Liver (tissue), 9 donors: Measurements from ENCODE around the gene LMX1B. TPM values are rescaled to one million over a fixed set of nuclear protein-coding genes. Genes with fewer than 3 reads are reported as not detected.
A peak's percentile ranks its signal among the peaks of the same experiment; 100 is the strongest.

ENCODE experiments used
- DNase-seq: peaks from one replicate; pipeline ENCODE4 v3.0.0-alpha.2; 2017; ENCODE audit warnings: low spot score
- H3K27ac ChIP-seq, 2 donors: one replicate each; pipeline ENCODE4 v1.7.0; 2013; ENCODE audit warnings: inconsistent platforms in 2 of 2, low read length in 2 of 2, control low read depth in 1 of 2, low read depth in 1 of 2, mild to moderate bottlenecking in 1 of 2
- H3K27me3 ChIP-seq, 4 donors: one replicate each; pipeline versions ENCODE4 v1.6.1 to v1.7.0; 2013; ENCODE audit warnings: low read length in 3 of 4, inconsistent platforms in 1 of 4, mild to moderate bottlenecking in 1 of 4, moderate library complexity in 1 of 4; ENCODE audit not compliant: control insufficient read depth in 4 of 4, insufficient read depth in 4 of 4
- H3K36me3 ChIP-seq, 4 donors: one replicate each; pipeline versions ENCODE4 v1.6.1 to v1.7.0; 2013; ENCODE audit warnings: low read length in 3 of 4, mild to moderate bottlenecking in 3 of 4, low read depth in 1 of 4, moderate library complexity in 1 of 4; ENCODE audit not compliant: control insufficient read depth in 4 of 4, insufficient read depth in 3 of 4
- H3K4me1 ChIP-seq, 4 donors: one replicate each; pipeline versions ENCODE4 v1.6.1 to v1.7.0; 2013; ENCODE audit warnings: low read length in 3 of 4, mild to moderate bottlenecking in 3 of 4, moderate library complexity in 1 of 4; ENCODE audit not compliant: control insufficient read depth in 4 of 4, insufficient read depth in 4 of 4
- H3K4me3 ChIP-seq, 3 donors: one replicate each; pipeline versions ENCODE4 v1.6.1 to v1.7.0; 2013; ENCODE audit warnings: low read length in 3 of 3, control low read depth in 1 of 3, low read depth in 1 of 3, mild to moderate bottlenecking in 1 of 3
- H3K9ac ChIP-seq, 2 donors: one replicate each; pipeline ENCODE4 v1.7.0; 2013; ENCODE audit warnings: low read length in 2 of 2, mild to moderate bottlenecking in 2 of 2, moderate library complexity in 2 of 2, control low read depth in 1 of 2, low read depth in 1 of 2
- H3K9me3 ChIP-seq, 4 donors: one replicate each; pipeline versions ENCODE4 v1.6.1 to v1.7.0; 2013; ENCODE audit warnings: low read length in 3 of 4; ENCODE audit not compliant: control insufficient read depth in 4 of 4
- EGR1 ChIP-seq, 2 donors: IDR thresholded peaks; 2 replicates each; pipeline ENCODE4 v1.6.1; 2016 to 2018; ENCODE audit warnings: antibody characterized with exemption in 2 of 2, low read depth in 2 of 2
- FOXA1 ChIP-seq: IDR thresholded peaks from 2 replicates; pipeline ENCODE4 v1.6.1; 2016; ENCODE audit warnings: antibody characterized with exemption
- GABPA ChIP-seq, 2 donors: IDR thresholded peaks in 1 of 2; conservative IDR thresholded peaks in 1 of 2; 2 replicates each; pipeline ENCODE4 v1.6.1; 2016; ENCODE audit warnings: antibody characterized with exemption in 2 of 2, mild to moderate bottlenecking in 1 of 2, moderate library complexity in 1 of 2
- HNF4A ChIP-seq, 2 donors: conservative IDR thresholded peaks; 2 replicates each; pipeline ENCODE4 v1.6.1; 2016; ENCODE audit warnings: antibody characterized with exemption in 2 of 2, mild to moderate bottlenecking in 2 of 2
- HNF4G ChIP-seq: IDR thresholded peaks from 2 replicates; pipeline ENCODE4 v1.6.1; 2016; ENCODE audit warnings: antibody characterized with exemption
- JUND ChIP-seq, 2 donors: IDR thresholded peaks; 2 replicates each; pipeline ENCODE4 v1.6.1; 2016; ENCODE audit warnings: antibody characterized with exemption in 2 of 2
- NR2F2 ChIP-seq: IDR thresholded peaks from 2 replicates; pipeline ENCODE4 v1.6.1; 2016; ENCODE audit warnings: antibody characterized with exemption
- RAD21 ChIP-seq, 2 donors: IDR thresholded peaks; 2 replicates each; pipeline ENCODE4 v1.6.1; 2016; ENCODE audit warnings: antibody characterized with exemption in 2 of 2, mild to moderate bottlenecking in 2 of 2
- RXRA ChIP-seq, 2 donors: IDR thresholded peaks; 2 replicates each; pipeline ENCODE4 v1.6.1; 2017 to 2018; ENCODE audit warnings: antibody characterized with exemption in 2 of 2, mild to moderate bottlenecking in 1 of 2
- SP1 ChIP-seq: IDR thresholded peaks from 2 replicates; pipeline ENCODE4 v1.6.1; 2018; ENCODE audit warnings: antibody characterized with exemption, mild to moderate bottlenecking
- YY1 ChIP-seq: IDR thresholded peaks from 2 replicates; pipeline ENCODE4 v1.6.1; 2016; ENCODE audit warnings: antibody characterized with exemption, mild to moderate bottlenecking
- WGBS: extraction: QIAGEN DNeasy Blood & Tissue Kit; methylation state at CpG from one replicate; pipeline ENCODE4 v1.1.7; 2013; 5-methylcytosine and 5-hydroxymethylcytosine counted together
- polyA plus RNA-seq, 2 donors: library from polyadenylated mRNA; stranded (reverse) in 1 of 2; unstranded in 1 of 2; fragments of 200-250 nt in 1 of 2; fragments of >200 nt in 1 of 2; fragmentation: Nextera tagmentation in 1 of 2; extraction: Ambion mirVana in 1 of 2; gene quantifications; one replicate each; pipeline versions ENCODE4 v1.2.1 to v1.2.3, GENCODE V29; 2013 to 2015
- total RNA-seq, 2 donors: library from RNA; depleted of rRNA; stranded (reverse); fragments of >200 nt; gene quantifications; one replicate each; pipeline ENCODE4 v1.2.3, GENCODE V29; 2014
- TF ChIP-seq, protein P1 (sequence below): IDR thresholded peaks from 2 replicates; pipeline ENCODE4 v1.6.1; 2016; ENCODE audit warnings: antibody characterized with exemption
- TF ChIP-seq, protein P2 (sequence below): IDR thresholded peaks from 2 replicates; pipeline ENCODE4 v1.6.1; 2016; ENCODE audit warnings: antibody characterized with exemption, mild to moderate bottlenecking
- TF ChIP-seq, protein P3 (sequence below): fragments of 150-350 bp; IDR thresholded peaks from 2 replicates; pipeline ENCODE4 v1.5.1; 2017; ENCODE audit warnings: improper control_type of control experiment, low read depth, low read length; ENCODE audit not compliant: missing input control
- TF ChIP-seq, protein P4 (sequence below): IDR thresholded peaks from 2 replicates; pipeline ENCODE4 v1.6.1; 2016; ENCODE audit warnings: antibody characterized with exemption
- TF ChIP-seq, protein P5 (sequence below): IDR thresholded peaks from 2 replicates; pipeline ENCODE4 v1.6.1; 2016; ENCODE audit warnings: antibody characterized with exemption
- donor health status: healthy.
- donor health status: healthy.
- donor health status: healthy.
- donor health status: healthy.
- donor health status: healthy.

The LMX1B gene
- total and polyA plus RNA-seq, 4 donors: not detected

DNA sequence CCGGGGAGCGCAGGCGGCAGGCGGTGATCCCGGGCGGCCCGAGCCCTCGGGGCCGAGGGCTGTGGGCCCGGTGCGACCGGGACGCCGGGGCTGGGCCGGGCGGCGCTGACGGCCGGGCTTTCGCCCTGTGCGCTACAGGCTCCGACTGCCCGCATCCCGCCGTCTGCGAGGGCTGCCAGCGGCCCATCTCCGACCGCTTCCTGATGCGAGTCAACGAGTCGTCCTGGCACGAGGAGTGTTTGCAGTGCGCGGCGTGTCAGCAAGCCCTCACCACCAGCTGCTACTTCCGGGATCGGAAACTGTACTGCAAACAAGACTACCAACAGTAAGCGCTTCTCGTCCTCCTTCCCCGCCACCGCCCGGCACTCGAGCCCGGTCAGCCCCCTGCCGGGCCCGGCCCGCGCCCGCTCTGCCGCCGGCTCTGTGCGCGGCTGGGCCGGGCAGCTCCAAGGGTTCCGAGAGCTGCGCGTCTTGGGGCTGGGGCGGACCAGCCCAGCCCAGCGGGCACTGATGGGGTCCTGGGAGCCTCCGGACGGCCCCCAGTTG is 1.6 kb downstream of the LMX1B start:
- WGBS: 3% methylated on average over 62 of the region's 62 CpGs
- Histone ChIP-seq H3K27ac (no peak overlapping the region), H3K4me3 (peak overlapping the region in 1 of 3 donors; percentile 14), H3K9ac (no peak overlapping the region), H3K4me1 (peaks cover 8 to 56% (median 35%) of the 10 kb centered on the region in 4 donors), H3K36me3 (no peaks in the 10 kb centered on the region), H3K9me3 (no peaks in the 10 kb centered on the region), H3K27me3 (peaks cover 6 to 54% (median 20%) of the 10 kb centered on the region in 4 donors)
- DNase-seq: no peak
- no peak for TF ChIP-seq YY1
- TF ChIP-seq JUND (IDR thresholded peaks at IDR 0.05): no peak
- no peak for TF ChIP-seq GABPA (IDR thresholded peaks at IDR 0.05 in 1 of 2, conservative IDR thresholded peaks at IDR 0.05 in 1 of 2)
- TF ChIP-seq RXRA (IDR thresholded peaks at IDR 0.05): no peak
- TF ChIP-seq, protein P1, sequence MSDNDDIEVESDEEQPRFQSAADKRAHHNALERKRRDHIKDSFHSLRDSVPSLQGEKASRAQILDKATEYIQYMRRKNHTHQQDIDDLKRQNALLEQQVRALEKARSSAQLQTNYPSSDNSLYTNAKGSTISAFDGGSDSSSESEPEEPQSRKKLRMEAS: no peak
- TF ChIP-seq RAD21 (IDR thresholded peaks at IDR 0.05): no peak
- TF ChIP-seq, protein P2, sequence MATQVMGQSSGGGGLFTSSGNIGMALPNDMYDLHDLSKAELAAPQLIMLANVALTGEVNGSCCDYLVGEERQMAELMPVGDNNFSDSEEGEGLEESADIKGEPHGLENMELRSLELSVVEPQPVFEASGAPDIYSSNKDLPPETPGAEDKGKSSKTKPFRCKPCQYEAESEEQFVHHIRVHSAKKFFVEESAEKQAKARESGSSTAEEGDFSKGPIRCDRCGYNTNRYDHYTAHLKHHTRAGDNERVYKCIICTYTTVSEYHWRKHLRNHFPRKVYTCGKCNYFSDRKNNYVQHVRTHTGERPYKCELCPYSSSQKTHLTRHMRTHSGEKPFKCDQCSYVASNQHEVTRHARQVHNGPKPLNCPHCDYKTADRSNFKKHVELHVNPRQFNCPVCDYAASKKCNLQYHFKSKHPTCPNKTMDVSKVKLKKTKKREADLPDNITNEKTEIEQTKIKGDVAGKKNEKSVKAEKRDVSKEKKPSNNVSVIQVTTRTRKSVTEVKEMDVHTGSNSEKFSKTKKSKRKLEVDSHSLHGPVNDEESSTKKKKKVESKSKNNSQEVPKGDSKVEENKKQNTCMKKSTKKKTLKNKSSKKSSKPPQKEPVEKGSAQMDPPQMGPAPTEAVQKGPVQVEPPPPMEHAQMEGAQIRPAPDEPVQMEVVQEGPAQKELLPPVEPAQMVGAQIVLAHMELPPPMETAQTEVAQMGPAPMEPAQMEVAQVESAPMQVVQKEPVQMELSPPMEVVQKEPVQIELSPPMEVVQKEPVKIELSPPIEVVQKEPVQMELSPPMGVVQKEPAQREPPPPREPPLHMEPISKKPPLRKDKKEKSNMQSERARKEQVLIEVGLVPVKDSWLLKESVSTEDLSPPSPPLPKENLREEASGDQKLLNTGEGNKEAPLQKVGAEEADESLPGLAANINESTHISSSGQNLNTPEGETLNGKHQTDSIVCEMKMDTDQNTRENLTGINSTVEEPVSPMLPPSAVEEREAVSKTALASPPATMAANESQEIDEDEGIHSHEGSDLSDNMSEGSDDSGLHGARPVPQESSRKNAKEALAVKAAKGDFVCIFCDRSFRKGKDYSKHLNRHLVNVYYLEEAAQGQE: no peak
- no peak for TF ChIP-seq EGR1 (IDR thresholded peaks at IDR 0.05; ENCODE audit: low read depth in 2 of 2)
- no peak for TF ChIP-seq SP1
- no peak for TF ChIP-seq NR2F2
- no peak for TF ChIP-seq FOXA1
- TF ChIP-seq, protein P3, sequence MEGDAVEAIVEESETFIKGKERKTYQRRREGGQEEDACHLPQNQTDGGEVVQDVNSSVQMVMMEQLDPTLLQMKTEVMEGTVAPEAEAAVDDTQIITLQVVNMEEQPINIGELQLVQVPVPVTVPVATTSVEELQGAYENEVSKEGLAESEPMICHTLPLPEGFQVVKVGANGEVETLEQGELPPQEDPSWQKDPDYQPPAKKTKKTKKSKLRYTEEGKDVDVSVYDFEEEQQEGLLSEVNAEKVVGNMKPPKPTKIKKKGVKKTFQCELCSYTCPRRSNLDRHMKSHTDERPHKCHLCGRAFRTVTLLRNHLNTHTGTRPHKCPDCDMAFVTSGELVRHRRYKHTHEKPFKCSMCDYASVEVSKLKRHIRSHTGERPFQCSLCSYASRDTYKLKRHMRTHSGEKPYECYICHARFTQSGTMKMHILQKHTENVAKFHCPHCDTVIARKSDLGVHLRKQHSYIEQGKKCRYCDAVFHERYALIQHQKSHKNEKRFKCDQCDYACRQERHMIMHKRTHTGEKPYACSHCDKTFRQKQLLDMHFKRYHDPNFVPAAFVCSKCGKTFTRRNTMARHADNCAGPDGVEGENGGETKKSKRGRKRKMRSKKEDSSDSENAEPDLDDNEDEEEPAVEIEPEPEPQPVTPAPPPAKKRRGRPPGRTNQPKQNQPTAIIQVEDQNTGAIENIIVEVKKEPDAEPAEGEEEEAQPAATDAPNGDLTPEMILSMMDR: no peak
- TF ChIP-seq, protein P4, sequence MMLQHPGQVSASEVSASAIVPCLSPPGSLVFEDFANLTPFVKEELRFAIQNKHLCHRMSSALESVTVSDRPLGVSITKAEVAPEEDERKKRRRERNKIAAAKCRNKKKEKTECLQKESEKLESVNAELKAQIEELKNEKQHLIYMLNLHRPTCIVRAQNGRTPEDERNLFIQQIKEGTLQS: no peak
- TF ChIP-seq HNF4G: no peak
- TF ChIP-seq, protein P5, sequence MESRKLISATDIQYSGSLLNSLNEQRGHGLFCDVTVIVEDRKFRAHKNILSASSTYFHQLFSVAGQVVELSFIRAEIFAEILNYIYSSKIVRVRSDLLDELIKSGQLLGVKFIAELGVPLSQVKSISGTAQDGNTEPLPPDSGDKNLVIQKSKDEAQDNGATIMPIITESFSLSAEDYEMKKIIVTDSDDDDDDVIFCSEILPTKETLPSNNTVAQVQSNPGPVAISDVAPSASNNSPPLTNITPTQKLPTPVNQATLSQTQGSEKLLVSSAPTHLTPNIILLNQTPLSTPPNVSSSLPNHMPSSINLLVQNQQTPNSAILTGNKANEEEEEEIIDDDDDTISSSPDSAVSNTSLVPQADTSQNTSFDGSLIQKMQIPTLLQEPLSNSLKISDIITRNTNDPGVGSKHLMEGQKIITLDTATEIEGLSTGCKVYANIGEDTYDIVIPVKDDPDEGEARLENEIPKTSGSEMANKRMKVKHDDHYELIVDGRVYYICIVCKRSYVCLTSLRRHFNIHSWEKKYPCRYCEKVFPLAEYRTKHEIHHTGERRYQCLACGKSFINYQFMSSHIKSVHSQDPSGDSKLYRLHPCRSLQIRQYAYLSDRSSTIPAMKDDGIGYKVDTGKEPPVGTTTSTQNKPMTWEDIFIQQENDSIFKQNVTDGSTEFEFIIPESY: no peak
- no peak for TF ChIP-seq HNF4A (conservative IDR thresholded peaks at IDR 0.05)
